GM19324 (cell line): ENCODE measurements around the gene TUFT1.
"Not testable (repeated sequence)": the region's sequence is repeated elsewhere in the genome, so short reads cannot be mapped to it uniquely, and the experiment has no call there.

Experiments used
- ATAC-seq: cut with Tn5 transposase; IDR thresholded peaks from one replicate; pipeline ENCODE4 v1.9.1; 2021; ENCODE audit warnings: mild to moderate bottlenecking, moderate library complexity; ENCODE audit not compliant: unreplicated experiment, low FRiP score

The TUFT1 gene

DNA sequence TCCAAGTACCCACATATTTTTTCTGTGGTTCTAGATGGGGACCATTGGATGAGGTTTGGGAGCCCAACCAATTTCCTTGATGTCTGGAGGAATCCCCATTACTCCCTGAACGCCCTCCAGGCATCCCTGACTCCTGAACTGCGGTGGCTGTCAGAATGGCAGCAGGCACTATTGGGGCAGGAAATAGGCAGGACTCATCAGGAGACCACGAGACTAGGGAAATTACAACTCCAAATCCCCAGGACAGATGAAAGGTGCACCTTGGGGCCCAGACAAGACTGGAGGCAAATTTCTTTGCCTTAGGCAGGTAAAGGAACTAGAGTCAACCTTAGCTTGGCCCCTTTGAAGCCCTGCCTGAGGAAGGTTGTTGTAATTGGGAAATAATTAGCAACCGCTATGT, 27.8 kb upstream of the TUFT1 start:
- no peak for ATAC-seq

DNA sequence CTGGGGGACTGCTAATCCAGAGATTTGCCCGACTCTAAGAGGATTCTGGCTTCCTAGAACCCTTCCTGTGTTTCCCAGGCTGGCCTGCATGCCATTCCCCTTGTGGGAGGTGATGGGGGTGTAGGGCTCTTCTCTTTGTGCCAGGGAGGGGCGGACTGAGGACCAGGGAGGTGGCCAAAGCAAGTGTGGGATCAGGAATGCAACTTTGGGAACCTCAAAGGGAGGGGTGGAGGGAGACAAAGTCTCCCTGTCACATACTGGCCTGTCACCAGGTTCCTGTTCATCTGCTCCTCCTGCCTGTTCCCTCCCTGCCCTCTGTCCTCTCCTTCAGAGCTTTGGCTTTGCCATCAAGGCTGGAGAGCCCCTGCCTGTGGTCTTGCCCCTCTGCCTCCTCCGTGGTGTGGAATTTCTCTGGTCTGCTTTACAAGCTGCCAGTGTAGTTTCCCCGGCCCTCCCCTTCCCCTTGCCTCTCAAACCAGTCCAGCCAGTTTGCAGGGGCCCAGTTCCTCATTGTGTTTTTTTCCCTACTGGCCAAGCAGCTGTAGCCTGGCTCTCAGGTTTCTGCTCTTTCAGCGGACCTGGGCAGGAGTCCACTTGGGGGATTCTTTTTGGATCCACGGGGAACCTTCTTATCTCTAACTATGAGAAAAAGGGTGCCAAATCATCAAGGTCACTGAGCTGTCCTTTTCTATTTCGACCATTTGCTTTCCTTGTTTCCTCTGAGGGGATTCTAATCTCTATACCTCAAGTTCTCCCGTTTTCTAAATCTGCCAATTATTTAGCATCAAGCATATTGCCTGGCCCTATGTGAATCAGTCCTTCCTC, 27.1 kb upstream of the TUFT1 start:
- no peak for ATAC-seq

DNA sequence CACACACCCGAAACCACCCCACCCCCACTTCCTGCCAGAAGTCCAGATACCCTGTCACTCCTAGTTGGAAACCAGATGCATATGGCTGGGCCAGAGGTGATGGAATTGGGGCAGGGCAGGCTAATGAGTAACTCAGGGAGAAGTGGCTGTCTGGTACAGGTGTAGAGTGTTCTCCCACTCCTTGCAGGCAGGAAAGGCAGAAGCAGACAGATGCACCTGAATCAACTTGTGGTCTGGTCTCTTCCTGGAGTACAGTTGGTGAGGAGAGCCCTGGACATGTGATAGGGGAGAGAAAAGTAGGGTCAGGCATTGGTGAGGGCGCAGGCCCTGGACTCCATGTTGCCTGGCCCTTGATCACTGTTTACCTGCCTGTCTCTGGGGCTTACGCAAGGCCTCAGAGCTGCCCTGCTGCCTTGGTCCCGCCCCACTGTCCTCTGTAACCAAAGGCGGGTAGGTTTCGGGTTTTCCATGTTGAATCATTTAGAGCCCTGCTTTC, 26.4 kb upstream of the TUFT1 start:
- ATAC-seq, result no peak

DNA sequence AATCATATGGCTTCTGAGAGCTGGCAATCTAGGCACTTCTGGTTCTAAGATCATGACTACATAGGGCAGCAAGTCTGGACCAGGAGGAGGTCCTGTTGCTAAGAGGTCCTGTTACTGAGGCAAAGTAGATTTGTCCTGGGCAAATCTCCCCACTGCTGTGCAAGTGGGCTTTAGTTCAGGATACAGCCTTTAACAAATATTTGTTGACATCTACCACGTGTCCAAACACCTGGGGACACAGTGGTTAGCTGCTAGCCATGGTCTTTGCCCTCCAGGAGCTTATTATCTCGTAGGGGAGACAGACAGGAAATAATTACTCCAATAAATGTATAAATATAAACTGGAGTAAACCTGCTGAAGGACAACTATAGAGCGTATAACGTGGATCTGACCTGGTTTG, 25.7 kb upstream of the TUFT1 start:
- no peak for ATAC-seq

DNA sequence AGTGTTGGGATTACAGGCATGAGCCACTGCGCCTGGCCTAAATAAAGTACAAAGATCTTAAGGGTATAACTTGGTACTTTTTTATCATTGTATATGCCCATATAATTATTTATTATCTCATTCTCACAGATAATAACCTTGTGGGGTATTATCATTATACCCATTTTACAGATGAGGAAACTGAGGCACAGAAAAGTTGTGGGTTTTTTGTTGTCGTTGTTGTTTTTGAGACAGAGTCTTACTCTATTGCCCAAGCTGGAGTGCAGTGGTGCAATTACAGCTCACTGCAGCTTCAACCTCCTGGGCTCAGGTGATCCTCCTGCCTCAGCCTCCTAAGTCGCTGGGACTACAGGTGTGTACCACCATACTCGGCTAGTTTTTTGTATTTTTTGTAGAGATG, 24.8 kb upstream of the TUFT1 start:
- ATAC-seq, result no peak

DNA sequence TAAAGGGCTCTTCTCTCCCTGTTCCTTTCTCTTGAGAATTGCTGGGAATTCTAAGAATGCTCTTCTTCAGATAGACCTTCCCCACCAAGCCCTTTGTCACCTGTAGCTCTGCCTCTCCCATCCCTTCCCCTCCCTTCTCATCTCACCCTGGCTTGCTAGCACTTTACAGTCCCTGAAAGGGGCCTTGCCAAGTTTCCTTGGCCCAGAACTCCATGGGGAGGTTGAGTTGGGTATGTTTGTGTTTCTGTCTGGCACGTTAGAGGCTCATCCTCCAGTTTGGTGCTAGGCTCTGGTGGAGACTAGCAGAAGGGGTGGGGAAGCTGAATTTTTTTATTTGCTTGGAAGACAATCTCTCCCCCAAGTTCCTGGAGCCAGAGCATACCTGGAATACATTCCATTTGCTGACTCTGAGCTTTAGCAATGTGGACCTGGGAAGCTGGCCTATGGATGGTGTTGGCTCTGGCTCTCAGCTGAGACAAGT, 24.0 kb upstream of the TUFT1 start:
- ATAC-seq, result no peak

DNA sequence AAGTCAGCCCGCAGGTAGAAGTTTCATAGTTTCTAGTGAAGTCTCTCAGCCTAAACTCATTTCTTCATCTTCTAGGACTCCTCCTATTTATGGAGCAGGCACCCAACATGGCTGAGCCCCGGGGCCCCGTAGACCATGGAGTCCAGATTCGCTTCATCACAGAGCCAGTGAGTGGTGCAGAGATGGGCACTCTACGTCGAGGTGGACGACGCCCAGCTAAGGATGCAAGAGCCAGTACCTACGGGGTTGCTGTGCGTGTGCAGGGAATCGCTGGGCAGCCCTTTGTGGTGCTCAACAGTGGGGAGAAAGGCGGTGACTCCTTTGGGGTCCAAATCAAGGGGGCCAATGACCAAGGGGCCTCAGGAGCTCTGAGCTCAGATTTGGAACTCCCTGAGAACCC, 21.7 kb upstream of the TUFT1 start:
- no peak for ATAC-seq

DNA sequence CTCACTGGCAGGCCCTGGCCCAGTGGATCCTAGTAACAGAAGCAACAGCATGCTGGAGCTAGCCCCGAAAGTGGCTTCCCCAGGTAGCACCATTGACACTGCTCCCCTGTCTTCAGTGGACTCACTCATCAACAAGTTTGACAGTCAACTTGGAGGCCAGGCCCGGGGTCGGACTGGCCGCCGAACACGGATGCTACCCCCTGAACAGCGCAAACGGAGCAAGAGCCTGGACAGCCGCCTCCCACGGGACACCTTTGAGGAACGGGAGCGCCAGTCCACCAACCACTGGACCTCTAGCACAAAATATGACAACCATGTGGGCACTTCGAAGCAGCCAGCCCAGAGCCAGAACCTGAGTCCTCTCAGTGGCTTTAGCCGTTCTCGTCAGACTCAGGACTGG, 21.2 kb upstream of the TUFT1 start:
- ATAC-seq, result no peak

DNA sequence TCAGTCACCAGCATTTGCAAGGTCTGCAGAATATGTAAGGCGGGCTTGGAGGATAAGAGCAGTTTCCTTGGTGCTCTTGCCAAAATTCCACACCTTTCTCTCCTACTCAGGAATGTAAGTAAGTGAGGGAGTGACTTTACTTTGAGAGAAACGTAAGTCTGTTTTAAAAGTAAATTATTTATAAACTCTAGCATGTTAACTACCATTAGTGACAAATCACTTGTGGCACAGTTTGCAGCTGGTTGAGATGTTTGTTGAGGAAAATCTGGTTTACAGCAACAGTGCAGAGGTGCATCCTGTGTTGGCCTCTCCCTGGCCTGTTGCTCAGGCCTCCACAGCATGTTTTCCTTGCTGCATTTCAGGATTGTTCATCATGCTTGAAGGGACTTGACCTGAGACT, 20.4 kb upstream of the TUFT1 start:
- no peak for ATAC-seq

DNA sequence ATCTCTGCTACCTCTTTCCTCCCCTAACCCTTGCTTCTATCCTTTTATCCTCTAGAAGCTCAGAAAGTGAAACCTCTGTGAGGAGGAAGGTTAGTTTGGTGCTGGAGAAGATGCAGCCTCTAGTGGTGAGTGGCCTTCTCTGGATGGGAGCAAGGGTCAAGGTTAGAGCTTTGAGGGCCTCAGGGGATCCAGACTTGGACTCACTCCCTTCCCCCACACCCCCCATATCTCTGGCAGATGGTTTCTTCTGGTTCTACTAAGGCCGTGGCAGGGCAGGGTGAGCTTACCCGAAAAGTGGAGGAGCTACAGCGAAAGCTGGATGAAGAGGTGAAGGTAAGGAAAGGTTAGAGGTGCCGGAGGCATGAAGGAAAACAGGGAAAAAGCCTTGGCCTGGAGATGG, 19.8 kb upstream of the TUFT1 start:
- ATAC-seq, result no peak

DNA sequence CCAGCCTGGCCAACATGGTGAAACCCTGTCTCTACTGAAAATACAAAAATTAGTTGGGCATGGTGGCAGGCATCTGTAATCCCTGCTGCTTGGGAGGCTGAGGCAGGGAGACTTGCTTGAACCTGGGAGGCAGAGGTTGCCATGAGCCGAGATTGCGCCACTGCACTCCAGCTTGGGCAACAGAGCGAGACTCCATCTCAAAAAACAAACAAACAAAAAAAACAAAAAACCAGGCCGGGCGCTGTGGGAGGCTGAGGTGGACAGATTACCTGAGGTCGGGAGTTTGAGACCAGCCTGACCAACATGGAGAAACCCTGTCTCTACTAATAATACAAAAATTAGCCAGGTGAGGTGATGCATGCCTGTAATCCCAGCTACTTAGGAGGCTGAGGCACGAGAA, 17.7 kb upstream of the TUFT1 start:
- ATAC-seq, result not testable (repeated sequence)

DNA sequence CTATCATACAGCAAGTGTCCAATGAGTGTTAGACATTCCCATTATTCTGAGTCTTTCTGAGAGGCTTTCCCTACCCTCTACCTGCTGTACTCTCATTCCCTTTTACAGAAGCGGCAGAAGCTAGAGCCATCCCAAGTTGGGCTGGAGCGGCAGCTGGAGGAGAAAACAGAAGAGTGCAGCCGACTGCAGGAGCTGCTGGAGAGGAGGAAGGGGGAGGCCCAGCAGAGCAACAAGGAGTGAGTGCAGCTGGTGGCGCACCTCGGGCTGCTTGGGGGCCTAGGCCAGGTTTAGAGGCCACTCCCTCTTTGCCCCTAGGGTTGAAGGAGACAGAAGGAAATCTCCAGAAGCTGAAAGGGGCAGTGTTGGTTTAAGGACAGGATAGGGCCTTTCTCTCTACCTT, 16.8 kb upstream of the TUFT1 start:
- ATAC-seq, result no peak

DNA sequence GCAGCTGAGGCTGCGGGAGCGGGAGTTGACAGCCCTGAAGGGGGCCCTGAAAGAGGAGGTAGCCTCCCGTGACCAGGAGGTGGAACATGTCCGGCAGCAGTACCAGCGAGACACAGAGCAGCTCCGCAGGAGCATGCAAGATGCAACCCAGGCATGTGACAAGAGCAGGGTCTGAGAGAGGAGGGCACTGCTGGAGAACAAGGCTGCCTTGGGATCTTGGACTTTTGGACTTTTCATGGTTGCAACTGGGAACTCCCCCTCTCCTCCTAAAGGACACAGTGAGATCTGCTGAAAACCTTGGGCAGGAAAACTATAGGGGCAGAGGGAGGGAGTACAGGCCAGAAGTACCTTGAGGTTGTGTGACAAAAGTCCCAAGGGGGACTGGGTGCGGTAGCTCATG, 15.4 kb upstream of the TUFT1 start:
- no peak for ATAC-seq

DNA sequence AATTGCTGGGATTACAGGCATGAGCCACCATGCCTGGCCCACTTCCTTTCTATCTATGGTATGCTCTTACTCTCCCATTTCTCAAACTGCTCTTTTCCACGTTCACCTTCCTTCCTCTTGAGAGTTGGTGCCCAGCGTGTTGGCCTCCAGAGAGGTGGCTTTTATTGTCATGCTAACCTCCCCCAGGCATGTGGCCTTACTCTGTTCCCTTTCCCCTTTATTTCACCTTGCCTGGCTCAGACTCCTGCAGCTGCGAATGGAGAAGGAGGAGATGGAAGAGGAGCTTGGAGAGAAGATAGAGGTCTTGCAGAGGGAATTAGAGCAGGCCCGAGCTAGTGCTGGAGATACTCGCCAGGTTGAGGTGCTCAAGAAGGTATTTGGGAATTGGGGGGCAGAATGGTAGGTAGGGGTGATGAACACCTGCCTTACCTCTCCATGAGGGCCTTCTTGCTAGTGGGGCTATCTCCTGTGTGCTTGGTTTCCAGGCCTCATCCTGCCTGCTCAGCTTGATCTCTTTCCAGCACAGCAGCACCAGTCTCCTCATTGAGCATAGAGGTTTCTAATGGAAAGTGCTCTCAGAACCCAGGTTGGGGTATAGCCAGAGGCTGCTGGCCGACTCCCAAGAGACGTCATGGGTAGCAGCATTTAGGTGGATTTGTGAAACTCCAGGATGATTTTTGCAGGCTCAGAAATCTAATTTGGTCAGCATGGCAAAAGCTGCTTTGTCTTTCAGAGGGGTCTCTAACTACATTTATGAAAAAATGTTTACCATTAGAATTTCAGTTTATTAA, 13.2 kb upstream of the TUFT1 start:
- ATAC-seq, result no peak

DNA sequence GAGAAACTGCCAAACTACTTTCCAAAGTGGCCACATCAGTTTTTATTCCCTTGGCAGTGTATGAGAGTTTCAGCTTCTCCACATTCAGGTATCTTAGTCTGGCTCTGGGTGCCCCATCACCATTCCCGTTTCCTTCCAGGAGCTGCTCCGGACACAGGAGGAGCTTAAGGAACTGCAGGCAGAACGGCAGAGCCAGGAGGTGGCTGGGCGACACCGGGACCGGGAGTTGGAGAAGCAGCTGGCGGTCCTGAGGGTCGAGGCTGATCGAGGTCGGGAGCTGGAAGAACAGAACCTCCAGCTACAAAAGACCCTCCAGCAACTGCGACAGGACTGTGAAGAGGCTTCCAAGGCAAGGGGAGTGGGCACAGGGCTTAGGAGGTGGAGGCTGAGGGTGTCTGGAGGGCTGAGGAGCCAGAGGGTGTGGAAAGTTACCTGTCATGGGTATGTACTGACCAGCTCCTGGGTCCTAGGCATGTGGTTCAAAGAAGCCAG, 10.9 kb upstream of the TUFT1 start:
- ATAC-seq, result no peak

DNA sequence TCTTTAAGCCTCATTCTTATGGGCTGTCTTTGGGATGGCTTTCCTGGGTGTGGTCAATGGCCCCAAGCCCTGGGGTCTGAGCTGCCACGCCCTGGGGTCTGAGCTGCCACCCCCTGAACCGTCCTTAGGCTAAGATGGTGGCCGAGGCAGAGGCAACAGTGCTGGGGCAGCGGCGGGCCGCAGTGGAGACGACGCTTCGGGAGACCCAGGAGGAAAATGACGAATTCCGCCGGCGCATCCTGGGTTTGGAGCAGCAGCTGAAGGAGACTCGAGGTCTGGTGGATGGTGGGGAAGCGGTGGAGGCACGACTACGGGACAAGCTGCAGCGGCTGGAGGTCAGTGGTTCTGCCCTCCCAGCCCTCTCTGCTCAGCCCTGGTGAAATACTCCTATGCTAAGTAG, 10.3 kb upstream of the TUFT1 start:
- ATAC-seq, result no peak

DNA sequence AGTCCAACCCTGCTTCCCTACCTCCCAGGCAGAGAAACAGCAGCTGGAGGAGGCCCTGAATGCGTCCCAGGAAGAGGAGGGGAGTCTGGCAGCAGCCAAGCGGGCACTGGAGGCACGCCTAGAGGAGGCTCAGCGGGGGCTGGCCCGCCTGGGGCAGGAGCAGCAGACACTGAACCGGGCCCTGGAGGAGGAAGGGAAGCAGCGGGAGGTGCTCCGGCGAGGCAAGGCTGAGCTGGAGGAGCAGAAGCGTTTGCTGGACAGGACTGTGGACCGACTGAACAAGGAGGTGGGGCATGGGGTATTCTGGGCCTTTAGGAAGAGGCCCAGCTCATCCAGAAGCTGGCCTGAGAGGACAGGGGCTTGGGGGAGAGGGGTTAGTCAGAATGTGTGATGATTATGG, 9.6 kb upstream of the TUFT1 start:
- ATAC-seq, result no peak

DNA sequence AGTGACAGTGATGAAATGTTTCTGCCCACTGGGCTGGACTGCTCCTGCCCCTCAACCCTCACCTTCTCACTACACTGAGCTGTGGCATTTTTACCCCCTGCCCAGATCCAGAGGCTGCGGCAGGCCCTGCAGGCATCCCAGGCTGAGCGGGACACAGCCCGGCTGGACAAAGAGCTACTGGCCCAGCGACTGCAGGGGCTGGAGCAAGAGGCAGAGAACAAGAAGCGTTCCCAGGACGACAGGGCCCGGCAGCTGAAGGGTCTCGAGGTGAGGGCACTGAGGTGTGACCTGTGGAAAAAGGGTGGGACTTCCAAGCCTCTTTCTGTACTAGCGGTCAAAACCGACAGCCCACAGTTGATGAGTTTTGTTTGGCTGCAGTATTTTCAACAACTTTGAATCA, 6.2 kb upstream of the TUFT1 start:
- no peak for ATAC-seq

DNA sequence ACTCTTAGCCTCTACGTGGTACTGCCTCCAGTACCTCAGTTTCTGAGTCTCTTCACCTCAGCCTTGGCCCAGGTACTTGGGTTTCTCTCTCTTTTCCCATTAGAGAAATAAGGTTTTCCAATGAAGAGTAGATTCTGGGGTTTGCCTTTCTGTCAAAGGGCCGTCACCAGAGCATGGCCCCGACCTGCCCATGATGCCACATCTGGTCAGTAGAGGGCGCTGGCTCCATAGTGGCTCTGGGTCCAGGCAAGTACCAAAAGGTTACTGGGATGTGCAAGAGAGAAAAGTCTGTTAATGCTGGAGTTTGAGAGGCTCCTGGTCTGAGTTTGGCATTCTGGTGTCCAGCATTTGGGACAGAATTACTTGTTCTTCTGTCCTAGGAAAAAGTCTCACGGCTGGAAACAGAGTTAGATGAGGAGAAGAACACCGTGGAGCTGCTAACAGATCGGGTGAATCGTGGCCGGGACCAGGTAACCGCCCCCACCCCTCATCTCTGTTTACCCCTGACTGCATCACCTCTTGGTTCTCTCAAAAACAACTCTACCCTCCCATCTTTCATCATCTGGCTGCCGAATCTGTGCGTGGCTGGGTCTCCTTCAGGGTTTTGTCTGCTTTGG, 5.3 kb upstream of the TUFT1 start:
- ATAC-seq, result no peak

DNA sequence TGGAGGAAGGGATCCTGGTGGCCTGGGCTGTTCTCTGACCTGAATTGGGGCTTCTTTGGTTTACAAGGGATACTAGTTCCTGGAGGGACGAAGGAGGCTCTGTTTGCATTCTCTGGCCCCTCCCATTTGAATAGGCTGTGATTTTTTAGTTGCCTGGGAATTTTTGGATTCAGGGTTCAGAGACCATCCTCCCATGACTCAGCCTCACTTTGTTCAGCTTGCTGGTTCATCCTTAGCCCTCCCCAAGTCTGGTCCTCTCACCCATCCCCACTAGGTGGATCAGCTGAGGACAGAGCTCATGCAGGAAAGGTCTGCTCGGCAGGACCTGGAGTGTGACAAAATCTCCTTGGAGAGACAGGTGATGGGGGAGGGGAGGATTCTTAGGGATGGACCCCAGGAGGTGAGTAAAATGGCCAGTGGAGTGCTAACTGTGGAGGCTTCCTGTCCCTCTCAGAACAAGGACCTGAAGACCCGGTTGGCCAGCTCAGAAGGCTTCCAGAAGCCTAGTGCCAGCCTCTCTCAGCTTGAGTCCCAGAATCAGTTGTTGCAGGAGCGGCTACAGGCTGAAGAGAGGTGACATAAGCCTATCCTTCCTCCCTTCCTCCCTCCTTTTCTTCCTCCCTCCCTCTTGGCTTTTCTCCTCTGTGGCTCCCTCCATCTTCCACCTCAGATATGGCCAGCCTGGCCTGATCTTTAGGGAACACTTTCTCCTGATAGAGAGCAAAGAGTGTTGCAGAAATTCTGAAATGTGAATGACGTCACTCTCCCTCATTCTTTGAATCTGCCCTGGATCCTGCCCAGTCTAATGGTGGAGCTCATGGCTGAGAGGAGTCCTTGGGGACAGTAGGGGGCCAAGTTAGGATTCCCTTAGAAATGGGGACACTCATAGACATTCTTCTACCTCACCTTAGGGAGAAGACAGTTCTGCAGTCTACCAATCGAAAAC, 4.5 kb upstream of the TUFT1 start:
- ATAC-seq, result no peak
